HG03175 (cell line): ENCODE results near the gene ZXDC.

Source experiments
- ATAC-seq: cut with Tn5 transposase; IDR thresholded peaks from one replicate; pipeline ENCODE4 v1.9.1; 2021; ENCODE audit warnings: mild to moderate bottlenecking, moderate library complexity; ENCODE audit not compliant: unreplicated experiment

The ZXDC gene

GRCh38 chr3:126419886-126420786, 55.6 kb downstream of the ZXDC start:
- no peak for ATAC-seq

- no peak for ATAC-seq
Measured at GRCh38 chr3:126419151-126419703, 56.5 kb downstream of the ZXDC start.

- no peak for ATAC-seq
Measured at GRCh38 chr3:126418661-126419131, 57.0 kb downstream of the ZXDC start.

GRCh38 chr3:126417981-126418530, 57.6 kb downstream of the ZXDC start:
- no peak for ATAC-seq

GRCh38 chr3:126417515-126417914, 58.2 kb downstream of the ZXDC start:
- no peak for ATAC-seq

- ATAC-seq = no peak
Measured at GRCh38 chr3:126416943-126417342, 58.7 kb downstream of the ZXDC start.

GRCh38 chr3:126415661-126416591, 59.8 kb downstream of the ZXDC start:
- no peak for ATAC-seq

- no peak for ATAC-seq
Measured at GRCh38 chr3:126414961-126415660, 60.6 kb downstream of the ZXDC start.

GRCh38 chr3:126414406-126414805, 61.3 kb downstream of the ZXDC start:
- ATAC-seq = no peak

- ATAC-seq = no peak
Measured at GRCh38 chr3:126413693-126414080, 62.0 kb downstream of the ZXDC start.

- ATAC-seq = no peak
Measured at GRCh38 chr3:126412841-126413692, 62.6 kb downstream of the ZXDC start.

- no peak for ATAC-seq
Measured at GRCh38 chr3:126408099-126408498, 67.6 kb downstream of the ZXDC start.

GRCh38 chr3:126407412-126408044, 68.2 kb downstream of the ZXDC start:
- no peak for ATAC-seq

- no peak for ATAC-seq
Measured at GRCh38 chr3:126406389-126407296, 69.0 kb downstream of the ZXDC start.

GRCh38 chr3:126402666-126403302, 72.9 kb downstream of the ZXDC start:
- ATAC-seq = no peak

GRCh38 chr3:126402178-126402577, 73.5 kb downstream of the ZXDC start:
- no peak for ATAC-seq

GRCh38 chr3:126401611-126402160, 74.0 kb downstream of the ZXDC start:
- no peak for ATAC-seq
